ENCODE results near the gene MINDY4.

Gene MINDY4

GRCh38 chr7:30900803-30901362, 129.7 kb downstream of the MINDY4 start:
- no peak for DNase-seq (ENCODE audit: low spot score)

- DNase-seq (ENCODE audit: low spot score), result no peak
These were observed 130.6 kb downstream of the MINDY4 start for GRCh38 chr7:30901856-30902255.

GRCh38 chr7:30902466-30902865, 131.2 kb downstream of the MINDY4 start:
- DNase-seq (ENCODE audit: low spot score), result no peak

GRCh38 chr7:30903146-30903545, 131.9 kb downstream of the MINDY4 start:
- no peak for DNase-seq (ENCODE audit: low spot score)

GRCh38 chr7:30904561-30904960, 133.3 kb downstream of the MINDY4 start:
- no peak for DNase-seq (ENCODE audit: low spot score)

- no peak for DNase-seq (ENCODE audit: low spot score)
These were observed 134.1 kb downstream of the MINDY4 start for GRCh38 chr7:30905078-30906012.

GRCh38 chr7:30906014-30906413, 134.8 kb downstream of the MINDY4 start:
- no peak for DNase-seq (ENCODE audit: low spot score)

GRCh38 chr7:30906515-30907240, 135.5 kb downstream of the MINDY4 start:
- DNase-seq (ENCODE audit: low spot score), result no peak

- no peak for DNase-seq (ENCODE audit: low spot score)
These were observed 136.5 kb downstream of the MINDY4 start for GRCh38 chr7:30907527-30908267.

GRCh38 chr7:30908681-30909080, 137.5 kb downstream of the MINDY4 start:
- no peak for DNase-seq (ENCODE audit: low spot score)

GRCh38 chr7:30909431-30909830, 138.2 kb downstream of the MINDY4 start:
- no peak for DNase-seq (ENCODE audit: low spot score)

GRCh38 chr7:30910411-30911073, 139.3 kb downstream of the MINDY4 start:
- DNase-seq (ENCODE audit: low spot score), result no peak

GRCh38 chr7:30911133-30911532, 139.9 kb downstream of the MINDY4 start:
- no peak for DNase-seq (ENCODE audit: low spot score)

GRCh38 chr7:30911561-30911969, 140.3 kb downstream of the MINDY4 start, which contains the start of gene AQP1:
AQP1 (plus strand) TSS chr7:30911853; CDS start chr7:30911910, 57 bp downstream.
- DNase-seq (ENCODE audit: low spot score), result peak; percentile 42

- DNase-seq (ENCODE audit: low spot score), result no peak
These were observed 141.0 kb downstream of the MINDY4 start for GRCh38 chr7:30912021-30912730.

- no peak for DNase-seq (ENCODE audit: low spot score)
These were observed 141.4 kb downstream of the MINDY4 start for GRCh38 chr7:30912731-30912985.

GRCh38 chr7:30912986-30913811, 142.0 kb downstream of the MINDY4 start:
- no peak for DNase-seq (ENCODE audit: low spot score)

- no peak for DNase-seq (ENCODE audit: low spot score)
These were observed 142.8 kb downstream of the MINDY4 start for GRCh38 chr7:30913821-30914515.

- DNase-seq (ENCODE audit: low spot score), result no peak
These were observed 143.4 kb downstream of the MINDY4 start for GRCh38 chr7:30914596-30914995.
